Inferior parietal cortex (tissue), 1 donor: ENCODE measurements around the gene AHRR.

Experiments
- DNase-seq: peaks from one replicate; pipeline ENCODE4 v3.0.0-alpha.2; 2016; ENCODE audit errors: extremely low spot score

AHRR gene

GRCh38 chr5:346229-346935 lies 24.9 kb downstream of the AHRR start:
- no peak for DNase-seq

- no peak for DNase-seq
Measured at GRCh38 chr5:347712-348284, 26.3 kb downstream of the AHRR start.

DNA sequence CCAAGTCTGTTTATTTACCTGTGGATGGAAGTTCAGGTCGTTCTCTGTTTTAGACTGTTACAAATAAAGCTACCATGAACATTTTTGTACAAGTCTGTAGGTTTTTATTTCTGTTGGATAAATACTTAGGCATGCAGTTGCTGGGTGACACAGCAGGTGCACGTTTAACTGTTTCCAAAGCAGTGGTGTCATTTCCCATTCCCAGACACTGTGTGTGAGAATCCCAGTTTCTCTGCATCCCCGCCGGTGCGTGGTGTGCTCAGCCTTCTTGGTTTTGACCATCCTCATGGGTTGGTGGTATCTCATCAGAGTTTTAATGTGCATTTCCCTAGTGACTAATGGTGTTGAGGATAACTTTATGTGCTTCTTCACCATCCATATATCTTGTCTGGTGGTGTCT lies 27.2 kb downstream of the AHRR start:
- no peak for DNase-seq

GRCh38 chr5:350355-350754 lies 28.8 kb downstream of the AHRR start:
- DNase-seq, result no peak

GRCh38 chr5:351084-351920 lies 29.8 kb downstream of the AHRR start:
- no peak for DNase-seq

GRCh38 chr5:351921-352245 lies 30.4 kb downstream of the AHRR start:
- no peak for DNase-seq

- no peak for DNase-seq
Measured at GRCh38 chr5:352639-353611, 31.4 kb downstream of the AHRR start.

- no peak for DNase-seq
Measured at GRCh38 chr5:353612-354580, 32.4 kb downstream of the AHRR start.

DNA sequence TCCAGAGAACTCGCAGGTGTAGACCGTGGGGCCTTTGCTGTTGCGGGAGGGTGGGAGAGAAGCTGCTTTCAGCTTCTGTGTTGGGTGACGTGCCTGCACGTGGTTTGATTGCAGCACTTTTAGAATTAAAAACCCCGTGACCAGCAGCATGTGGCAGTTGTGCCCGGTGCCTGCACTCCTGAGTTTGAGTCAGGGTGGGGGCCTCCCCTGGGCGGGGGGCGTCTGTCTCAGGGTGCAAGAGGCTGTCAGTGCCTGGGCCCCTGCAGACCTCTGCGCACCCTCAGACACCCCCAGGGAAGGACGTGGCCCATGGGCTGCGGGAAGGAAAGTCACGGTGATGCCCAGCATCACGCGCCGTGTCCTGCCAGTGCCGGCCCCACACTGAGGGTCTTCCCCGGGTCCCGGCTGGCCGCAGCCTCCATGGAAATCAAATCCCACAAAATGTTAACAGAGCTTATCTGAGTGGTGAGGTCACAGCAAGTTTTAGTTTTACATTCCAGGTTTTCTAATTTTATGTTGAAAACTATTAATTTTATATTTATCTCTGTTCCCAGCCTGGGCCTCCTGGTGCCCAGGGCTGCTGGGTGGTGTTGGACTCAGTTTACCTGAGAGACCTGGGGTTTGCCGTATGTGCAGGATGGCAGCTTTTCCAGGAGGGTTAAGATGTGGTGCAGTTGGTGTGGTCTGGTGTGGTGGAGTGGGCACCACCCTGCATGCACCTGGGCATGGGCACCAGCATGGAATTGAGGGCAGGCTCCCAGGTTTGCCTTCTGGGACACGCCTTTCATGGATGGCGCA lies 33.3 kb downstream of the AHRR start:
- DNase-seq, result no peak

DNA sequence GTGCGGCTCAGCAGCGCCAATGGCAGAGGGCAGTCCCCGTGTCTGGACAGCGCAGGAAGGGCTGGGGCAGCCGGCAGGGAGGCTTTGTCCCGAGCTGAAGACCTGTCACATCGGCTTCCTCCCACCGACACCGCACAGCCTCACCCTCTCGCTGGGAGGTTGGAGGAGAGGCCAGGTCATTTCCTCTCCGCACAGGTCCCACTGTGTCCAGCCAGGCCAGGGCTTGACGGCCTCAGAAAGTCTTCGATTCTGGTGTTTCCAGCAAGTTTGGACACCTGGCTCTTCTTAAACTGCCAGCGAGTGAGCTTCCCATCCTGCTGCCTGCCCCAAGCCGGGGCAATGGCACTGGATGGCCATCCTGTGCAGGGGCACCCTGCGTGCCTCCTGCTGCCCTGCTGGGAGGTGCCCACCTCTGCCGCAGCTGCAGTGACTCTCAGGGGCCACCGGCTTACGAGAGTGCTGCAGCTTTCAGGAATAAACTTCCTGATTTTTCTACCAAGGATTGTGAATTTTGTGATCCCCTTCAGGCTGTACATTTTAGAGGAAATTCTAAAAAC lies 33.9 kb downstream of the AHRR start:
- DNase-seq, result no peak

DNA sequence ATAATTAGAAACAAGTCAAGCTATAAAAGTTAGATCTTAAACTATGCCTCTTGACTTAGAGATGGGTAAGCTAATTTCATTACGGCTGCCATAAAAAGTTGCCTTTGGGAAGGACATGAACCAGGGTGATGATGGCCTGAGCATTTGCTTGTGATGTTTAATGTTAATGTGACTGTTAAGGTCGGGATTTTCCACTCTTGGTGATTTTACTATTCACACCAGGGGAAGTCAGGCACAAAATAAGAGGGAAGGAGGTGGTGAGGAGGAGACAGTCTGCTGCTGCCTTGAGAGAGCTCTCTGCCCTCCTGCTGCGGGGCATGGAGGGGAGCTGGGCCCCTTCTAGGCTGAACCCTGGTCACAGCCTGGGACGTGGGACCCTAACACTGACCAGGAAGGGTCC lies 34.4 kb downstream of the AHRR start:
- DNase-seq, result no peak

- no peak for DNase-seq
Measured at GRCh38 chr5:359301-359897, 37.9 kb downstream of the AHRR start.

DNA sequence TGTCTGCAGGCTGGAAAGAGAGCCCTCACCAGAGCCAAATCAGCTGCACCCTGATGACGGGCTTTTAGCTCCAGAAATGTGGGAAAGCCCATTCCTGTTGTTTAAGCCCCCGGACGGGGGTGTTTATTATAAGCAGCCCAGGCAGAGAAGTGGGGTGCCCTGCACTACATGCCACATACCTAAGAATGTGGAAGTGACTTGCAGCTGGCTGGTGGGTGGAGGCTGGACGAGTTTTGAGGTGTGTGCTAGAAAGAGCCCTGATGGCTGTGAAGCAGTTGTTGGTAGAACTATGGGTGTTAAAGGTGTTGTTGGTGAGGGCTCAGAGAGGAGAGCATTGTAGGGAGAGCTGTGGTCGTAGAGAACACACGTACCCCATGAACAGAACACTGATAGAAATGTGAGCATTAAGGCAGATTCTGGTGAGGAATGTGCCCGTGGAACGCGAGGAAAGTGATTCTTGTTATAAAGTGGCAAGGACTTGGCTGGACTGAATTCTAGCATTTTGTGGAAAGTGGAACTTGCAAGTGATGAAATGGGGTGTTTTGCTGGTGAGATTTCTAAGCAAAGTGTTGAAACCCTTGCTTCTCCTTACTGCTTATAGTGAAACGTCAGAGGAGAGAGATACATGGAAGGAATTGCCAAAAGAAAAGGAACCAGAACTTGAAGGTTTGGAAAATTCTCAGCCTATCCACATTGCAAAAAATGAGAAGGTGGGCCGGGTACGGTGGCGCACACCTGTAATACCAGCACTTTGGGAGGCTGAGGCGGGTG lies 38.9 kb downstream of the AHRR start:
- no peak for DNase-seq

DNA sequence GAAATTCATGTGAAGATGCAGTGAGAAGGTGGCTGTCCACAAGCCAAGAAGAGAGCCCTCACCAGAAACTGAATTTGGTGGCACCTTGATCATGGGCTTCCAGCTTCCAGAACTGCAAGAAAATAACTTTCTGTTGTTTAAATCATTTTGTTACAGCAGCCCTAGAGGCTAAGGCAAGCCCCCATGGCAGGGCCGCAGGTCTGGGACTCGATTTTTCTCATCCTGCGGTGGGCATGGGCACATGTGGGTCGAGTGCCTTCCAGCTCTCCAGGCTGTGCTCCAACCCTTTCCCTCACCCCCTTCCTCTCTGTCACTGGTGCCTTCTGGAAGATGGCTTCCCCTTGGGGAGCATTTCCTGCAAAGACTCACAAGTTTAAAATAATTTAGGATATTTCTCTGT lies 40.7 kb downstream of the AHRR start:
- no peak for DNase-seq

DNA sequence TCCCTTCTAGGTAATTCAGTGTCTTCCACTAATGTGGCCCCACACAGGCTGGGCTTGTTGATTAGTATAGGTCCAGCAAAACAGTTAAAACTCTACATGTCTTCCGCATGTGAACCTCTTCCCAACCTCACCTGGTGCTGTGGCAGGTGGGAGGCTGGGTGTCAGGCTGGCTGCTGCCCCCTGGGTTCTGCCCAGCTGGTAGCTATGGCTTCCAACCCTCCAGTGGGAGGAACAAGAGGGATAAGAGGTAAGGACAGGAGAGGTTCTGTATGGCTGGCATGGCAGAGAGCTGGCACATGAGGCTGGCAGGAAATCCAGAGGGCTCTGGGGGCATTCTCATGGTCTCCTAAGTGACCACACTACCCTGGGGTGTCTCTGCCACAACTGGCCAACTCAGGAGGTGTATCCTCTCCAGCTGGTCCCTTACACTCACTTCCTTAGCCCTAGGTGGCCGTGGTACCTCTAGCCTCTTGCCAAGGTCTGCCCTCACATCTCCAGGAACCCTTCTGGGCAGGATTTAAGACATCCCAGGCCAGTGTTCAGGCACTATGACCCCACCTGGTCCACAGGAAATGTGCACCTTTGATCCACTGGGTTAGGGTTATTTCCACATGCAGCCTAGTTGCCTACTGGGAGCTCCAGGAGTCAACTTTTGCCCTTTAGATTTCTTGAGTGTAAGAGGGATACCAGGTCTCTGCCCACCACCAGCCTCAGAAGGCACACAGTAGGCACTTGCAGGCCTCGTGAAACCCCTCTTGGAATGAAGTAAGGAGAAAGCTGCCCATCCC lies 41.7 kb downstream of the AHRR start:
- no peak for DNase-seq

GRCh38 chr5:364497-364896 lies 43.0 kb downstream of the AHRR start:
- no peak for DNase-seq

- no peak for DNase-seq
Measured at GRCh38 chr5:366541-367357, 45.2 kb downstream of the AHRR start.
